ENCODE results near the gene KCNC1.

KCNC1 gene

GRCh38 chr11:17734418-17734911, at the start of gene KCNC1:
Gene KCNC1 (plus strand): TSS chr11:17734781. CDS start chr11:17736003, 1,222 bp downstream.
- Mint-ChIP-seq H3K27ac (no peak within 1 kb of the TSS), H3K27me3 (peaks cover 25% of the 10 kb centered on the region)

GRCh38 chr11:17686231-17686980, 48.2 kb upstream of the KCNC1 start:
- H3K4me1 Mint-ChIP-seq (ENCODE audit: low read depth) = no peaks in the 10 kb centered on the region
- no peak overlapping the region for H3K27ac Mint-ChIP-seq
- no peaks in the 10 kb centered on the region for H3K36me3 Mint-ChIP-seq
- no peak overlapping the region for H3K4me3 Mint-ChIP-seq
- H3K27me3 Mint-ChIP-seq = peaks cover 10% of the 10 kb centered on the region
- no peaks in the 10 kb centered on the region for H3K9me3 Mint-ChIP-seq (ENCODE audit: low read depth)

More at GRCh38 chr11:17734418-17734911, at the start of gene KCNC1:
- H3K9me3 Mint-ChIP-seq (ENCODE audit: low read depth) = no peaks in the 10 kb centered on the region
- peak within 1 kb of the TSS; percentile 75 for H3K4me3 Mint-ChIP-seq
- H3K36me3 Mint-ChIP-seq = no peaks in the 10 kb centered on the region
- H3K4me1 Mint-ChIP-seq (ENCODE audit: low read depth) = peaks cover 2% of the 10 kb centered on the region

GRCh38 chr11:17687946-17688670, 46.5 kb upstream of the KCNC1 start:
- no peak overlapping the region for H3K27ac Mint-ChIP-seq
- H3K4me1 Mint-ChIP-seq (ENCODE audit: low read depth) = no peaks in the 10 kb centered on the region
- H3K27me3 Mint-ChIP-seq = peaks cover 12% of the 10 kb centered on the region
- no peaks in the 10 kb centered on the region for H3K36me3 Mint-ChIP-seq
- no peak overlapping the region for H3K4me3 Mint-ChIP-seq
- H3K9me3 Mint-ChIP-seq (ENCODE audit: low read depth) = no peaks in the 10 kb centered on the region

GRCh38 chr11:17691550-17691949, 43.0 kb upstream of the KCNC1 start:
- no peaks in the 10 kb centered on the region for H3K36me3 Mint-ChIP-seq
- H3K27ac Mint-ChIP-seq = no peak overlapping the region
- H3K4me1 Mint-ChIP-seq (ENCODE audit: low read depth) = no peaks in the 10 kb centered on the region
- H3K9me3 Mint-ChIP-seq (ENCODE audit: low read depth) = no peaks in the 10 kb centered on the region
- no peak overlapping the region for H3K4me3 Mint-ChIP-seq
- peaks cover 29% of the 10 kb centered on the region for H3K27me3 Mint-ChIP-seq

- H3K36me3 Mint-ChIP-seq = no peaks in the 10 kb centered on the region
- H3K27me3 Mint-ChIP-seq = peaks cover 30% of the 10 kb centered on the region
- no peak overlapping the region for H3K27ac Mint-ChIP-seq
- no peak overlapping the region for H3K4me3 Mint-ChIP-seq
- no peaks in the 10 kb centered on the region for H3K4me1 Mint-ChIP-seq (ENCODE audit: low read depth)
- no peaks in the 10 kb centered on the region for H3K9me3 Mint-ChIP-seq (ENCODE audit: low read depth)
Observed at GRCh38 chr11:17691976-17692375, 42.6 kb upstream of the KCNC1 start.

GRCh38 chr11:17692931-17693330, 41.6 kb upstream of the KCNC1 start:
- no peaks in the 10 kb centered on the region for H3K9me3 Mint-ChIP-seq (ENCODE audit: low read depth)
- no peaks in the 10 kb centered on the region for H3K36me3 Mint-ChIP-seq
- H3K4me1 Mint-ChIP-seq (ENCODE audit: low read depth) = no peaks in the 10 kb centered on the region
- H3K27ac Mint-ChIP-seq = no peak overlapping the region
- no peak overlapping the region for H3K4me3 Mint-ChIP-seq
- peaks cover 28% of the 10 kb centered on the region for H3K27me3 Mint-ChIP-seq

GRCh38 chr11:17693531-17693930, 41.0 kb upstream of the KCNC1 start:
- Mint-ChIP-seq H3K4me1 (ENCODE audit: low read depth) (no peaks in the 10 kb centered on the region), H3K9me3 (ENCODE audit: low read depth) (no peaks in the 10 kb centered on the region), H3K27ac (no peak overlapping the region), H3K27me3 (peaks cover 28% of the 10 kb centered on the region), H3K36me3 (no peaks in the 10 kb centered on the region), H3K4me3 (no peak overlapping the region)

GRCh38 chr11:17694494-17695110, 40.0 kb upstream of the KCNC1 start:
- no peaks in the 10 kb centered on the region for H3K36me3 Mint-ChIP-seq
- H3K27me3 Mint-ChIP-seq = peaks cover 28% of the 10 kb centered on the region
- no peak overlapping the region for H3K4me3 Mint-ChIP-seq

GRCh38 chr11:17695454-17696441, 38.8 kb upstream of the KCNC1 start:
- no peak overlapping the region for H3K27ac Mint-ChIP-seq
- H3K4me3 Mint-ChIP-seq = no peak overlapping the region
- H3K27me3 Mint-ChIP-seq = peaks cover 28% of the 10 kb centered on the region
- H3K9me3 Mint-ChIP-seq (ENCODE audit: low read depth) = no peaks in the 10 kb centered on the region
- H3K36me3 Mint-ChIP-seq = no peaks in the 10 kb centered on the region
- H3K4me1 Mint-ChIP-seq (ENCODE audit: low read depth) = no peaks in the 10 kb centered on the region

More at GRCh38 chr11:17694494-17695110, 40.0 kb upstream of the KCNC1 start:
- Mint-ChIP-seq H3K4me1 (ENCODE audit: low read depth) (no peaks in the 10 kb centered on the region), H3K27ac (no peak overlapping the region), H3K9me3 (ENCODE audit: low read depth) (no peaks in the 10 kb centered on the region)

GRCh38 chr11:17696741-17697140, 37.8 kb upstream of the KCNC1 start:
- no peak overlapping the region for H3K27ac Mint-ChIP-seq
- peaks cover 28% of the 10 kb centered on the region for H3K27me3 Mint-ChIP-seq
- no peaks in the 10 kb centered on the region for H3K4me1 Mint-ChIP-seq (ENCODE audit: low read depth)
- no peak overlapping the region for H3K4me3 Mint-ChIP-seq
- no peaks in the 10 kb centered on the region for H3K36me3 Mint-ChIP-seq
- H3K9me3 Mint-ChIP-seq (ENCODE audit: low read depth) = no peaks in the 10 kb centered on the region

- Mint-ChIP-seq H3K36me3 (no peaks in the 10 kb centered on the region), H3K4me3 (no peak overlapping the region), H3K27me3 (peaks cover 25% of the 10 kb centered on the region), H3K4me1 (ENCODE audit: low read depth) (no peaks in the 10 kb centered on the region), H3K9me3 (ENCODE audit: low read depth) (no peaks in the 10 kb centered on the region), H3K27ac (no peak overlapping the region)
Observed at GRCh38 chr11:17697175-17697949, 37.2 kb upstream of the KCNC1 start.

GRCh38 chr11:17699147-17700114, 35.1 kb upstream of the KCNC1 start:
- H3K4me1 Mint-ChIP-seq (ENCODE audit: low read depth) = no peaks in the 10 kb centered on the region
- peaks cover 3% of the 10 kb centered on the region for H3K9me3 Mint-ChIP-seq (ENCODE audit: low read depth)
- H3K36me3 Mint-ChIP-seq = no peaks in the 10 kb centered on the region
- H3K27me3 Mint-ChIP-seq = peaks cover 15% of the 10 kb centered on the region
- H3K27ac Mint-ChIP-seq = no peak overlapping the region
- H3K4me3 Mint-ChIP-seq = no peak overlapping the region

GRCh38 chr11:17700991-17701390, 33.6 kb upstream of the KCNC1 start:
- Mint-ChIP-seq H3K27ac (no peak overlapping the region), H3K4me3 (no peak overlapping the region), H3K27me3 (peaks cover 7% of the 10 kb centered on the region), H3K36me3 (no peaks in the 10 kb centered on the region), H3K9me3 (ENCODE audit: low read depth) (peaks cover 3% of the 10 kb centered on the region), H3K4me1 (ENCODE audit: low read depth) (no peaks in the 10 kb centered on the region)

Measured in activated naive CD8-positive, alpha-beta T cell (primary cell).